H54 (cell line): ENCODE measurements around the gene CCDC201.

Source experiments
- DNase-seq: peaks from one replicate; pipeline ENCODE4 v3.0.0; 2011; ENCODE audit warnings: low spot score, mixed read lengths; ENCODE audit not compliant: insufficient read length
- FAIRE-seq: peaks from 3 replicates; lab custom pipeline; 2011; peaks lifted over from hg19 to GRCh38; lab: Jason Lieb, UNC
- POLR2A ChIP-seq: IDR thresholded peaks from 2 replicates; pipeline ENCODE4 v1.6.1; 2011; ENCODE audit warnings: low read depth, mild to moderate bottlenecking, low read length

Gene CCDC201

GRCh38 chr7:45902820-45903219, 29.9 kb upstream of the CCDC201 start:
- peak; percentile 73 for FAIRE-seq
- DNase-seq: no peak
- TF ChIP-seq POLR2A: no peak

DNA sequence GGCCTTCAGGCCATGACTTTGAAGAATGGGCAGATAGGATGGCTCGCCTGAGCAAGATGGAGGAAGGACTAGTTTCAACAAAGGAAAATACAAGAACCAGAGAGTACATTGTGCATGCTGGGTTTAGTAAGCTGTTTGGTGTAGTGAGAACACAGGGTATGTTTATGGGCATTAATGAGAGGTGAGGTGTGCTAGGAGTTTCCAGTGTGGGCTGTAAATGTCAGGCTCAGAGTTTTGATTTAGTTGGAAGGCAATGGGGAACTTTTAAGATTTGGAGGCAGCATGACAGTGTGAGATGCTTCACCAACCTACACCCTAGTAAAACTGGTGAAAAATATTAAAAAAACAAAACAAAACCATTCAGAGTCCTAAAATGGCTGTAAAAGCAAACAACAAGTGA, 28.7 kb upstream of the CCDC201 start:
- no peak for TF ChIP-seq POLR2A
- DNase-seq: no peak
- FAIRE-seq: peak; percentile 64

DNA sequence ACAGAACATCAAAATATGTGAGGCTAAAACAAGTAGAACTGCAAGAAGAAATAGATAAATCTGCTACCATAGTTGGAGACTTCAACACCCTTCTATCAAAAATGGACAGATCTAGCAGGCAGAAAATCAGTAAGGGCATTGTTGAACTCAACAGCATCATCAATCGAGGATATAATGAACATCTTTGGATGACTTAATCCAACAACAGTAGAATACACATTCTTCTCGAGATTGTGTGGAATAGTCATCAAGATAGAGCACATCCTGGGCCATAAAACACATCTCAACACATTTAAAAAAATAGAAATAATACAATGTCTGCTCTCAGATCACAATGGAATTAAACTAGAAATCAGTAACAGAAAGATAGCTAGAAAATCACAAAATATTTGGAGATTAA, 25.3 kb upstream of the CCDC201 start:
- FAIRE-seq (peak; percentile 60), DNase-seq (no peak)
- TF ChIP-seq POLR2A: no peak

- no peak for TF ChIP-seq POLR2A
- FAIRE-seq (peak; percentile 94), DNase-seq (no peak)
Measured at GRCh38 chr7:45897042-45897690, 24.3 kb upstream of the CCDC201 start.

GRCh38 chr7:45894665-45895062, 21.8 kb upstream of the CCDC201 start:
- FAIRE-seq (no peak), DNase-seq (no peak)
- TF ChIP-seq POLR2A: no peak

GRCh38 chr7:45893996-45894664, 21.2 kb upstream of the CCDC201 start:
- DNase-seq (no peak), FAIRE-seq (no peak)
- TF ChIP-seq POLR2A: no peak

DNA sequence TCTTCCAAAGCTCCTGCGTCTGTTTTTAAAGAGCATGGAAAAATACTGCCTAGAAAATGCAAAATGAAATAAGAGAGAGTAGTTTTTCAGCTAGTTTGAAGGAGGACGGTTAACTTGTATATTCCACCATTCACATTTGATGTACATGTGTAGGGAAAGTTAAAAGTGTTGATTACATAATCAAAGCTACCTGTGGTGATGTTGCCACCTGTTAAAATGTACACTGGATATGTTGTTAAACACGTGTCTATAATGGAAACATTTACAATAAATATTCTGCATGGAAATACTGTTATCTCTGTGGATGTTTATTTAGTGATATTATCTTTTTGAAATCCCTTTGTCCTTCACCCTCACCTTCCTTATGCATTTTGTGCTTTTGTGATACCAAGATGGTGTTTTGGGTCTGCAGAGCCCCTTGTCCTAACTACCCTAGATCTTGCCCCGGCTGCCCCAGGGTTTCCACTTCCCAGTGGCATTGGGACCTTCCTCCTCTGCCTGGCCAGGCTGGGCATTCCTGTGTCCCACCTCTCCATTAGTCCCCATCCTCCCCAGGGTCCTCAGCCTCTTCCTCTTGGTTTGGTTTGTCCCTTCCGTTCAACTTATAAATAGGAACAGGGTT, 20.6 kb upstream of the CCDC201 start:
- DNase-seq: no peak
- FAIRE-seq: no peak
- TF ChIP-seq POLR2A: no peak

- DNase-seq (no peak), FAIRE-seq (no peak)
- no peak for TF ChIP-seq POLR2A
Measured at GRCh38 chr7:45892407-45893035, 19.6 kb upstream of the CCDC201 start.

DNA sequence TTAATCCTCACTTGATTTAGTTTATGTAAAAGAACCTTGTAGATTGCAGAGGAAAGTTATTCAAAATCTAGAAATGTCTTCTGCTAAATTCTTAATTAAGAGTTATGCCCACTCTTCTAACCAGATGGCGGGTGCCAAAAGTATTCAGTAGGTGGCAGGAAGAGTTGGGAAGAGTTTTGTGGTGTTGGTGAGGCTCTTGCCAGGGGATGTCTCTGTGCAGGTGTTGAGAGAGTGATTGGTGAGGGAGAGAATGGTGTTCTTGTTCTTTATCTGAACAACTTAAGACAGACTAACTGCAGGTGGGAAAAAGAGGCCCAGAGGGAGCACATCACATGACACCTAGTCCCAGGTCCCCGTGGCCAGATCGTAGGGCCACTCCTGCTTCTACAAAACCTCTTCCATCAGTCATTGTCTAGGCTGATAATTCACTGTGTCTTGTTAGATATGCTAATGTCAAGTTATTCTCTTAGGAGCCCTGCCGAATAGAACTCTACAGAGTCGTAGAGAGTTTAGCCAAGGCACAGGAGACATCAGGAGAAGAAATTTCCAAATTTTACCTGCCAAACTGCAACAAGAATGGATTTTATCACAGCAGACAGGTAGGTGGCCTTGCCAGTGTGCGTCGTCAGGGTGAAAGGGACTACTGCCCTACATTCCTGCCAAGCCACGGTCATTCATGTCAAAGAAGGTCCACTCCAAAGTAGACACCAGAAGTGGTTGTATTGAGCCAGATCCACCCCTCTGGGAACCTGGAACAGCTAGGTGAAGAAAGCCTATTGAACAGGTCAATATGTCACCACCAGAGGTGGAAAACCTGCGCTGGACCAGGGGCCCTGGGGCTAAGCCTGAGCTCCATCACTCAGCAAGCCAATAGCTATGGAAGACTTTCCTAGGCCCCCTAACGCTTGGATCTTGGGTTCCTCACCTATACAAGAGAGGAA, 18.9 kb upstream of the CCDC201 start:
- no peak for TF ChIP-seq POLR2A
- no peak for FAIRE-seq
- no peak for DNase-seq

DNA sequence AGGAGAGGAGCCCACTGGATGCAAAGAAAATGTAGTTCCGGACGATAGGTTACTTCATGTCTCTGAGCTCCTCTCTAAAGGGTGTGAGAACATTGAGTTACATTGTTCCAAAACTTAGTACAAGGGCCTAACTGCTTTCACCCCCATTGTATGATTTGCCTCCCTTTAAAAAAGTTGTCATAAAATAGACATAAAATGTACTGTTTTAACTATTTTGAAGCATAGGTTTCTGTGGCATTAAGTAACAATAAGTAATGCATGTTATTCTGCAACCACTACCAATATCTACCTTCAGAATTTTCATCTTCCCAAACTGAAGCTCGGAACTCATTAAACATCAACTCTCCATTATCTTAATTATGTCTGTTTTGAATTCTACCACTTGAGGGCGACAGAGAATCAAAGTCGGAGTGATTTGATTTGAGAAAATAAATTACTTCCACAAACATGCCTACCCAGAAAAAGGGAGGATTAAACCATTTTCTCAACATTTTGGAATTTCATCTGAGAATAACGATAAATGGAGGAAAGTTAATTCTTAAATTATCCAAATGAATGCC, 18.1 kb upstream of the CCDC201 start:
- FAIRE-seq (no peak), DNase-seq (no peak)
- no peak for TF ChIP-seq POLR2A

- FAIRE-seq: no peak
- DNase-seq: no peak
- TF ChIP-seq POLR2A: no peak
Measured at GRCh38 chr7:45890125-45890901, 17.4 kb upstream of the CCDC201 start.

GRCh38 chr7:45889367-45890067, 16.6 kb upstream of the CCDC201 start:
- no peak for FAIRE-seq

More at GRCh38 chr7:45889367-45890067, 16.6 kb upstream of the CCDC201 start:
- DNase-seq: no peak
- TF ChIP-seq POLR2A: no peak
